ENCODE data around the gene ZNF780B.

The ZNF780B gene

DNA sequence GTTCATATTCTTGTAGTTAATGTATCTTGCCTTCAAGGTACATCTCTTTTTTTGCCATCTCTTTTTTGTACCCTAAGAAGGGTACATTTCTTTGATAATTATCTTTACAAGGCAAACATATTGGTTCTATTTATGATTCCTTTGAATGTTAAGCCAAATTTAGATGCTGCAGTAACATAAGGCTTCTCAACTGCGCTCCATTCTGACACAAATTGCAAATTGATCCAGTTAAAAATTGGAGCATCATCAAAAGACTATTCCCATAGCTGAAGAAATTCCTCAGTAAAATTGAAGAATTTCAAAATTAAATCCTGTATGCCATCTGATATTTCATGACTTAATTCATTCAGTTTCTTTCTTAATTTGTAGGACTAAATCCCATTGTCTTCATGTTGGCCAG lies 37.4 kb upstream of the ZNF780B start:
- H3K9me3 ChIP-seq (ENCODE audit: control insufficient read depth, low read length), result peaks cover 2% of the 10 kb centered on the region
- 100% methylated on average over 1 of the region's 1 CpG for WGBS
- no peaks in the 10 kb centered on the region for H3K36me3 ChIP-seq (ENCODE audit: control insufficient read depth in 1 of 2, insufficient read depth in 2 of 2, low read depth in 1 of 2, low read length in 2 of 2)

DNA sequence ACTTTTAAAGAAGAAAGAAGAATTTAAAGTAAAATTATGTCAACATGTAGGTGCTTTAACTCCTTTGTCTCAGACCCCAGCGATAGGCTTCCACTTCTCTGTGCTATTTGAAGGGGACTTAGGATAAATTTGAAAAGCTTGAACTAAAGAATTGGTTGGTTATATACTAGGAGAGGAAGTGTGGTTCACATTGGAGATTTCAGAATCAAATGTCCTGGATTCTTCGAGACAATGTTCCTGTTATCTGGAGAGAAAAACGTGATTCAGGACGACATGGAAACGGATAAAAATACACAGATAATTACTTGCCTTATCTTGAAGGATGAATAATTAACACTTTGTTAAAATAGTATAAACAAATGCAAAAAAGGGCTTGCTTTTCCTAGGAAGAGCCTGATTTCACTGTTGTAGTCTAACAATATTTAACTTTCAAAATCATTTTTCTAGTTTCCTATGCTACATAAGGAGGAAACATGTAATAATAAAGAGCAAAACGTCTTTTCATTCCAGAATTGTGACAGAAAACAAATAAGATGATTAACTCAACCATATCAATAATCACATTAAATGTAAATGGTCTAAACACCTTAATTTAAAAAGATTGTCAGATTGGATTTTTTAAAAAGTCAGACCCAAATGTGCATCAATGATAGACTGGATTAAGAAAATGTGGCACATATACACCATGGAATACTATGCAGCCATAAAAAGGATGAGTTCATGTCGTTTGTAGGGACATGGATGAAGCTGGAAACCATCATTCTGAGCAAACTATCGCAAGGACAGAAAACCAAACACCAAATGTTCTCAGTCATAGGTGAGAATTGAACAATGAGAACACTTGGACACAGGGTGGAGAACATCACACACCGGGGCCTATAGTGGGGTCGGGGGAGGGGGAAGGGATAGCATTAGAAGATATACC lies 35.4 kb upstream of the ZNF780B start:
- H3K79me1 ChIP-seq (replicated peaks; ENCODE audit: low read length, poor library complexity, severe bottlenecking), result peaks cover 10% of the 10 kb centered on the region
- DNase-seq, result no peak
- no peak overlapping the region for H2BK15ac ChIP-seq (ENCODE audit: low read depth, poor library complexity, severe bottlenecking)
- no peaks in the 10 kb centered on the region for H3K27me3 ChIP-seq (ENCODE audit: control insufficient read depth in 1 of 2, insufficient read depth in 1 of 2, low read length in 2 of 2)
- H2BK12ac ChIP-seq (ENCODE audit: low read length in 2 of 2), result no peak overlapping the region
- H4K8ac ChIP-seq (ENCODE audit: low read length), result no peak overlapping the region
- H4K91ac ChIP-seq (ENCODE audit: low read length), result no peak overlapping the region
- peak overlapping the region in 1 of 2 experiments; percentile 88 for H3K4me3 ChIP-seq (ENCODE audit: insufficient read depth in 1 of 2, low read depth in 1 of 2, low read length in 2 of 2)
- peak overlapping the region; percentile 91 for H3K9ac ChIP-seq (ENCODE audit: low read length)
- no peak overlapping the region for H3K18ac ChIP-seq (ENCODE audit: low read depth in 1 of 2, low read length in 2 of 2)
- no peak overlapping the region for H2BK120ac ChIP-seq (ENCODE audit: low read depth, low read length)
- H2BK5ac ChIP-seq (ENCODE audit: low read depth, low read length, poor library complexity, severe bottlenecking), result no peak overlapping the region
- H2AFZ ChIP-seq (ENCODE audit: low read depth, low read length), result no peak overlapping the region
- H3K14ac ChIP-seq (ENCODE audit: low read length in 2 of 2), result no peak overlapping the region
- no peaks in the 10 kb centered on the region for H3K36me3 ChIP-seq (ENCODE audit: control insufficient read depth in 1 of 2, insufficient read depth in 2 of 2, low read depth in 1 of 2, low read length in 2 of 2)
- H3K23ac ChIP-seq (ENCODE audit: low read length in 2 of 2), result no peak overlapping the region
- H3K9me3 ChIP-seq (ENCODE audit: control insufficient read depth, low read length), result peaks cover 2% of the 10 kb centered on the region
- H3K27ac ChIP-seq (ENCODE audit: low read length, poor library complexity, severe bottlenecking), result peak overlapping the region; percentile 62
- peaks cover 2% of the 10 kb centered on the region for H3K4me1 ChIP-seq (ENCODE audit: control insufficient read depth, insufficient read depth, low read depth, low read length)
- no peak overlapping the region for H2AK5ac ChIP-seq (ENCODE audit: low read length, severe bottlenecking)
- WGBS, result 60% methylated on average over 4 of the region's 10 CpGs
- no peak overlapping the region for H3K4ac ChIP-seq (ENCODE audit: low read depth in 1 of 2, low read length in 2 of 2)
- H3K4me2 ChIP-seq (ENCODE audit: low read length, poor library complexity, severe bottlenecking), result peak overlapping the region; percentile 93

More for the DNA sequence above, 37.4 kb upstream of the ZNF780B start:
- Histone ChIP-seq H3K4me3 (ENCODE audit: insufficient read depth in 1 of 2, low read depth in 1 of 2, low read length in 2 of 2) (no peak overlapping the region), H2BK12ac (ENCODE audit: low read length in 2 of 2) (no peak overlapping the region), H3K27me3 (ENCODE audit: control insufficient read depth in 1 of 2, insufficient read depth in 1 of 2, low read length in 2 of 2) (no peaks in the 10 kb centered on the region), H3K4me2 (ENCODE audit: low read length, poor library complexity, severe bottlenecking) (no peak overlapping the region), H3K9ac (ENCODE audit: low read length) (no peak overlapping the region), H2BK15ac (ENCODE audit: low read depth, poor library complexity, severe bottlenecking) (no peak overlapping the region), H2AFZ (ENCODE audit: low read depth, low read length) (no peak overlapping the region), H3K4me1 (ENCODE audit: control insufficient read depth, insufficient read depth, low read depth, low read length) (peaks cover 2% of the 10 kb centered on the region), H2AK5ac (ENCODE audit: low read length, severe bottlenecking) (no peak overlapping the region), H4K8ac (ENCODE audit: low read length) (no peak overlapping the region), H3K14ac (ENCODE audit: low read length in 2 of 2) (no peak overlapping the region), H3K18ac (ENCODE audit: low read depth in 1 of 2, low read length in 2 of 2) (no peak overlapping the region), H2BK5ac (ENCODE audit: low read depth, low read length, poor library complexity, severe bottlenecking) (no peak overlapping the region), H3K27ac (ENCODE audit: low read length, poor library complexity, severe bottlenecking) (no peak overlapping the region), H3K23ac (ENCODE audit: low read length in 2 of 2) (no peak overlapping the region), H4K91ac (ENCODE audit: low read length) (no peak overlapping the region), H3K4ac (ENCODE audit: low read depth in 1 of 2, low read length in 2 of 2) (no peak overlapping the region), H2BK120ac (ENCODE audit: low read depth, low read length) (no peak overlapping the region), H3K79me1 (replicated peaks; ENCODE audit: low read length, poor library complexity, severe bottlenecking) (peaks cover 10% of the 10 kb centered on the region)
- no peak for DNase-seq

GRCh38 chr19:40090241-40091204 lies 34.5 kb upstream of the ZNF780B start, which contains the start of gene ZNF780A:
Gene ZNF780A, minus strand, starts transcription at chr19:40090943. Its CDS starts 6,190 bp downstream, at chr19:40084753.
- Histone ChIP-seq H3K36me3 (ENCODE audit: control insufficient read depth in 1 of 2, insufficient read depth in 2 of 2, low read depth in 1 of 2, low read length in 2 of 2) (no peaks in the 10 kb centered on the region), H3K9ac (ENCODE audit: low read length) (peak within 1 kb of the TSS; percentile 91)
- WGBS, result under 1% methylated on average over 36 of the region's 47 CpGs

More at GRCh38 chr19:40090241-40091204, 34.5 kb upstream of the ZNF780B start, which contains the start of gene ZNF780A:
- Histone ChIP-seq H2AFZ (ENCODE audit: low read depth, low read length) (peak within 1 kb of the TSS; percentile 99), H2BK12ac (ENCODE audit: low read length in 2 of 2) (no peak within 1 kb of the TSS), H3K18ac (ENCODE audit: low read depth in 1 of 2, low read length in 2 of 2) (peak within 1 kb of the TSS; percentile 74 to 96), H2BK15ac (ENCODE audit: low read depth, poor library complexity, severe bottlenecking) (no peak within 1 kb of the TSS), H4K8ac (ENCODE audit: low read length) (peak within 1 kb of the TSS; percentile 93), H3K23ac (ENCODE audit: low read length in 2 of 2) (peak within 1 kb of the TSS in 1 of 2 experiments; percentile 89), H3K27ac (ENCODE audit: low read length, poor library complexity, severe bottlenecking) (peak within 1 kb of the TSS; percentile 62), H2BK5ac (ENCODE audit: low read depth, low read length, poor library complexity, severe bottlenecking) (peak within 1 kb of the TSS; percentile 22), H2BK120ac (ENCODE audit: low read depth, low read length) (no peak within 1 kb of the TSS), H4K91ac (ENCODE audit: low read length) (peak within 1 kb of the TSS; percentile 53), H3K9me3 (ENCODE audit: control insufficient read depth, low read length) (no peaks in the 10 kb centered on the region), H3K4me1 (ENCODE audit: control insufficient read depth, insufficient read depth, low read depth, low read length) (peaks cover 2% of the 10 kb centered on the region), H3K14ac (ENCODE audit: low read length in 2 of 2) (peak within 1 kb of the TSS in 1 of 2 experiments; percentile 96), H3K27me3 (ENCODE audit: control insufficient read depth in 1 of 2, insufficient read depth in 1 of 2, low read length in 2 of 2) (no peaks in the 10 kb centered on the region), H3K4me2 (ENCODE audit: low read length, poor library complexity, severe bottlenecking) (peak within 1 kb of the TSS; percentile 93), H2AK5ac (ENCODE audit: low read length, severe bottlenecking) (no peak within 1 kb of the TSS), H3K4ac (ENCODE audit: low read depth in 1 of 2, low read length in 2 of 2) (peak within 1 kb of the TSS; percentile 78 to 91), H3K4me3 (ENCODE audit: insufficient read depth in 1 of 2, low read depth in 1 of 2, low read length in 2 of 2) (peak within 1 kb of the TSS; percentile 88), H3K79me1 (replicated peaks; ENCODE audit: low read length, poor library complexity, severe bottlenecking) (peaks cover 10% of the 10 kb centered on the region)
- DNase-seq, result peak; percentile 84
